ENCODE measurements around the gene LRP1B.
A peak's percentile ranks its signal among the peaks of the same experiment; 100 is the strongest.

The LRP1B gene

GRCh38 chr2:140504601-140505000 lies 1626.2 kb downstream of the LRP1B start:
- Histone ChIP-seq H3K27ac (ENCODE audit: low read length) (no peak overlapping the region), H4K20me1 (ENCODE audit: insufficient read depth, low read length) (no peaks in the 10 kb centered on the region), H3K9me3 (ENCODE audit: insufficient read depth, low read length, severe bottlenecking) (no peaks in the 10 kb centered on the region), H3K36me3 (ENCODE audit: insufficient read depth, low read length) (no peaks in the 10 kb centered on the region), H3K4me2 (ENCODE audit: insufficient read depth, low read length) (no peak overlapping the region), H3K9ac (ENCODE audit: low read depth, low read length) (no peak overlapping the region), H2AFZ (ENCODE audit: low read depth, low read length) (no peak overlapping the region), H3K27me3 (ENCODE audit: insufficient read depth, low read length, poor library complexity) (no peaks in the 10 kb centered on the region), H3K4me1 (ENCODE audit: insufficient read depth, low read length) (peaks cover 13% of the 10 kb centered on the region), H3K79me2 (ENCODE audit: insufficient read depth, low read length) (no peaks in the 10 kb centered on the region), H3K4me3 (ENCODE audit: low read depth in 1 of 2, low read length in 2 of 2) (no peak overlapping the region)
- ATAC-seq (ENCODE audit: insufficient read depth, low read depth) (no peak), DNase-seq (no peak)
- TF ChIP-seq EZH2 (IDR thresholded peaks at IDR 0.05; ENCODE audit: borderline replicate concordance, low read depth, low read length, severe bottlenecking): no peak
- no peak for TF ChIP-seq CTCF (IDR thresholded peaks at IDR 0.05; ENCODE audit: borderline replicate concordance, extremely low read depth, low read length, poor library complexity, severe bottlenecking)

- H3K4me1 ChIP-seq (ENCODE audit: insufficient read depth, low read length): peaks cover 13% of the 10 kb centered on the region
- H3K36me3 ChIP-seq (ENCODE audit: insufficient read depth, low read length): no peaks in the 10 kb centered on the region
- no peak for DNase-seq
- peak; percentile 93 for ATAC-seq (ENCODE audit: insufficient read depth, low read depth)
- no peaks in the 10 kb centered on the region for H4K20me1 ChIP-seq (ENCODE audit: insufficient read depth, low read length)
- H3K79me2 ChIP-seq (ENCODE audit: insufficient read depth, low read length): no peaks in the 10 kb centered on the region
- no peaks in the 10 kb centered on the region for H3K9me3 ChIP-seq (ENCODE audit: insufficient read depth, low read length, severe bottlenecking)
- peak overlapping the region; percentile 6 for H3K27ac ChIP-seq (ENCODE audit: low read length)
- peak overlapping the region; percentile 77 for H2AFZ ChIP-seq (ENCODE audit: low read depth, low read length)
- H3K27me3 ChIP-seq (ENCODE audit: insufficient read depth, low read length, poor library complexity): no peaks in the 10 kb centered on the region
- TF ChIP-seq EZH2 (IDR thresholded peaks at IDR 0.05; ENCODE audit: borderline replicate concordance, low read depth, low read length, severe bottlenecking) (no peak), CTCF (IDR thresholded peaks at IDR 0.05; ENCODE audit: borderline replicate concordance, extremely low read depth, low read length, poor library complexity, severe bottlenecking) (no peak)
- no peak overlapping the region; the same call in 1 of the 2 replicates for H3K9ac ChIP-seq (ENCODE audit: low read depth, low read length)
- H3K4me3 ChIP-seq (ENCODE audit: low read depth in 1 of 2, low read length in 2 of 2): peak overlapping the region in 1 of 2 experiments; percentile 18; a peak in 2 of 4 replicates
- H3K4me2 ChIP-seq (ENCODE audit: insufficient read depth, low read length): peak overlapping the region; percentile 54
These were observed 1627.7 kb downstream of the LRP1B start for GRCh38 chr2:140502951-140503630.

- H3K36me3 ChIP-seq (ENCODE audit: insufficient read depth, low read length): no peaks in the 10 kb centered on the region
- ATAC-seq (ENCODE audit: insufficient read depth, low read depth) (no peak), DNase-seq (no peak)
- H2AFZ ChIP-seq (ENCODE audit: low read depth, low read length): no peak overlapping the region
- no peaks in the 10 kb centered on the region for H4K20me1 ChIP-seq (ENCODE audit: insufficient read depth, low read length)
- H3K27ac ChIP-seq (ENCODE audit: low read length): no peak overlapping the region
- H3K9ac ChIP-seq (ENCODE audit: low read depth, low read length): no peak overlapping the region
- H3K4me1 ChIP-seq (ENCODE audit: insufficient read depth, low read length): peaks cover 7% of the 10 kb centered on the region
- no peaks in the 10 kb centered on the region for H3K79me2 ChIP-seq (ENCODE audit: insufficient read depth, low read length)
- no peak overlapping the region for H3K4me2 ChIP-seq (ENCODE audit: insufficient read depth, low read length)
- no peaks in the 10 kb centered on the region for H3K27me3 ChIP-seq (ENCODE audit: insufficient read depth, low read length, poor library complexity)
- TF ChIP-seq EZH2 (IDR thresholded peaks at IDR 0.05; ENCODE audit: borderline replicate concordance, low read depth, low read length, severe bottlenecking): no peak
- H3K4me3 ChIP-seq (ENCODE audit: low read depth in 1 of 2, low read length in 2 of 2): no peak overlapping the region
- no peaks in the 10 kb centered on the region for H3K9me3 ChIP-seq (ENCODE audit: insufficient read depth, low read length, severe bottlenecking)
These were observed 1632.5 kb downstream of the LRP1B start for GRCh38 chr2:140498360-140498759.

- no peaks in the 10 kb centered on the region for H3K9me3 ChIP-seq (ENCODE audit: insufficient read depth, low read length, severe bottlenecking)
- TF ChIP-seq EZH2 (IDR thresholded peaks at IDR 0.05; ENCODE audit: borderline replicate concordance, low read depth, low read length, severe bottlenecking) (no peak), CTCF (IDR thresholded peaks at IDR 0.05; ENCODE audit: borderline replicate concordance, extremely low read depth, low read length, poor library complexity, severe bottlenecking) (no peak)
- H4K20me1 ChIP-seq (ENCODE audit: insufficient read depth, low read length): no peaks in the 10 kb centered on the region
- no peak overlapping the region for H3K9ac ChIP-seq (ENCODE audit: low read depth, low read length)
- no peak overlapping the region for H3K4me3 ChIP-seq (ENCODE audit: low read depth in 1 of 2, low read length in 2 of 2)
- H3K79me2 ChIP-seq (ENCODE audit: insufficient read depth, low read length): no peaks in the 10 kb centered on the region
- H3K4me2 ChIP-seq (ENCODE audit: insufficient read depth, low read length): no peak overlapping the region
- ATAC-seq (ENCODE audit: insufficient read depth, low read depth) (no peak), DNase-seq (no peak)
- H3K4me1 ChIP-seq (ENCODE audit: insufficient read depth, low read length): no peaks in the 10 kb centered on the region
- H2AFZ ChIP-seq (ENCODE audit: low read depth, low read length): no peak overlapping the region
- H3K36me3 ChIP-seq (ENCODE audit: insufficient read depth, low read length): no peaks in the 10 kb centered on the region
- H3K27ac ChIP-seq (ENCODE audit: low read length): no peak overlapping the region
- H3K27me3 ChIP-seq (ENCODE audit: insufficient read depth, low read length, poor library complexity): no peaks in the 10 kb centered on the region
These were observed 1634.1 kb downstream of the LRP1B start for GRCh38 chr2:140496714-140497113.

All from DND-41 (cell line).